GM23338 (cell line): ENCODE data around the gene BMX.

Experiments
- CTCF ChIP-seq, 2 experiments: fragments of 200-600 bp in 1 of 2; sonication (generic) in 1 of 2; conservative IDR thresholded peaks; 2 replicates each; pipeline versions ENCODE4 v1.5.1 to v1.6.1; 2016 to 2017; ENCODE audit warnings: antibody characterized with exemption in 2 of 2, low read depth in 2 of 2, mild to moderate bottlenecking in 2 of 2, moderate library complexity in 1 of 2
- EZH2 ChIP-seq: fragments of 200-600 bp; sonication (generic); IDR thresholded peaks from one replicate; pipeline ENCODE4 v1.8.0; 2017; ENCODE audit warnings: antibody characterized with exemption, mild to moderate bottlenecking, low read depth; ENCODE audit not compliant: unreplicated experiment
- EZH2phosphoT487 ChIP-seq: fragments of 200-600 bp; sonication (generic); IDR thresholded peaks from one replicate; pipeline ENCODE4 v1.8.1; 2018; ENCODE audit warnings: antibody characterized with exemption; ENCODE audit not compliant: unreplicated experiment

GRCh38 chrX:15474028-15474427 lies 26.6 kb upstream of the BMX start:
- TF ChIP-seq CTCF (conservative IDR thresholded peaks at IDR 0.05; ENCODE audit: low read depth in 2 of 2), result no peak
- no peak for TF ChIP-seq EZH2phosphoT487
- TF ChIP-seq EZH2, result no peak
